HG03103 (cell line): ENCODE data around the gene TMC6.
A peak's percentile ranks its signal among the peaks of the same experiment; 100 is the strongest.
"Not testable (repeated sequence)": the region's sequence is repeated elsewhere in the genome, so short reads cannot be mapped to it uniquely, and the experiment has no call there.

Source experiments
- ATAC-seq: cut with Tn5 transposase; IDR thresholded peaks from one replicate; pipeline ENCODE4 v1.9.1; 2021; ENCODE audit warnings: low read depth; ENCODE audit not compliant: unreplicated experiment

Gene TMC6

DNA sequence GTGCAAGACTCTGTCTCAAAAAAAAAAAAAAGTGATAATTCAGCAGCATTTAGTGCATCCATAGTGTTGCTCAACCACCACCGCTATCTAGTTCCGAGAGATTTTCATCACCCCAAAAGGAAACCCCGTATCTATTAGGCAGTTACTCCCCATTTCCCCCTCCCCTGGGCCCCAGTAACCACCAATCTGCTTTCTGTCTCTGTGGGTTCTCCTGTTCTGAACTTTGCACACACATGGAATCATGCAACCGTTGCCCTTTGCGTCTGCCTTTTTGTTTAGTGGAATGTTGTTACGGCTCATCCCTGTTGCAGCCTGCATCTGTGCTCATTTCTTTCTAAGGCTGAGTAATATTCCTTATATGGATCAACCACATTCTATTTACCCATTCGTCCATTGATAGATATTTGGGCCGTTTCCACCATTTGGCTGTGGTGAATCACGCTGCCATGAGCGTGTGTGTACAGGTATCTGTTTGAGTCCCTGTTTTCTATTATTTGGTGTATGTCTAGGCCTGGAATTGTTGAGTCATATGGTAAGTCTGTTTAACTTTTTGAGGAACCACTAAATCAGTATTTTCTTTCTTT, 31.1 kb upstream of the TMC6 start:
- no peak for ATAC-seq

DNA sequence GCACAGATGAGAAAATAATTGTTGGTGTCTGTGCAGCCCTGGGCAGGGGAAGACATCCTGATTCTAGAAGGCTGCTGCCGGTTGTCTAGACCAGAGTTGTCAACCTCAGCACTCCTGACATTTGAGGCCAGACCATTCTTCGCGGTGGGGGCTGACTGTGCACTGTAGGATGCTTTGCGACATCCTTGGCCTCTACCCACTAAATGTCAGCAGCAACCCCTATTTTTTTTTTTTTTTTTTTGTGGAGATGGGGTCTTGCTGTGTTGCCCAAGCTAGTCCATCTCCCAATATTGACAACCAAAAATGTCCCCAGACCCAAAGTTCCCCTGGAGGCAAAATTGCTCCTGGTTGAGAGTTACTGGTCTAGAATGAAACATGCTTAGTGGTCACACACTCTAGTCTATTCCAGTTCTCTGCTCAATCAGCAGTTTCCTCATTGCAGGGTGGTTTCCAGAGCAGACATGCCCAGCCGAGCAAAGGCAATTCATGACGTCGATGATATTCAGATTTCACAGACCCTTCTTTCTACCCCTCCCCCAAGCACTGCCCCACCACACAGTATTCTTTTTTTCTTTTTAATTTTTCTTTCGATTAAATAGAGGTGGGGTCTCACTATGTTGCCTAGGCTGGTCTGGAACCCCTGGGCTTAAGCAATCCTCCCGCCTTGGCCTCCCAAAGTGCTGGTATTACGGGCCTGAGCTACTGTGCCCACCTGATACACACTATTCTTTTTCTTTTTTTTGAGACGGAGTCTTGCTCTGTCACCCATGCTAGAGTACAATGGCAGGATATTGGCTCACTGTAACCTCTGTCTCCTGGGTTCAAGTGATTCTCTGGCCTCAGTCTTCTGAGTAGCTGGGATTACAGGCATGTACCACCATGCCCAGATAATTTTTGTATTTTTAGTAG, 26.6 kb upstream of the TMC6 start:
- ATAC-seq: peak; percentile 46

DNA sequence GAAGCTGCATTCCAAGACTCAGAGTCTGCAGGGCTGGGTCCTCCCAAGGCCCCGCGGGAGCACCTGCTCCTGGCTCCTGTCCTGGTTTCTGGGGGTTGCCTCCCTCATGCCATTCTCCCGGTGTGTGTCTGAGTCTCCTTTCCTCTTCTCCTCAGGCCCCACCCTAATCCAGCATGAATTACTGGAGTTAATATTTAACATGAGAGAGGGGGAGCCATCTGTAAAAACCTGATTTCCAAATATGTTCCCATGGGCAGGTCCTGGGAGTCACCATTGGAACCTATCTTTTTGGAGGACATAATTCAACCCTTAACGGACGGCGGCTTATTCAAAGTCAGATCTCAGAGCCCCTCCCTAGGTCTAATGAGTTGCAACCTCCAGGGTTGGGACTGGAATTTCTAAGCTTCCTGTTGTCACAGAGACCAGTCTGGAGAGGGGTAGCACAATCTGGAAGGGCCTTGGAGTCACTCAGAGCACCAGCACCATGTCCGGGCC, 23.0 kb upstream of the TMC6 start:
- ATAC-seq: no peak

DNA sequence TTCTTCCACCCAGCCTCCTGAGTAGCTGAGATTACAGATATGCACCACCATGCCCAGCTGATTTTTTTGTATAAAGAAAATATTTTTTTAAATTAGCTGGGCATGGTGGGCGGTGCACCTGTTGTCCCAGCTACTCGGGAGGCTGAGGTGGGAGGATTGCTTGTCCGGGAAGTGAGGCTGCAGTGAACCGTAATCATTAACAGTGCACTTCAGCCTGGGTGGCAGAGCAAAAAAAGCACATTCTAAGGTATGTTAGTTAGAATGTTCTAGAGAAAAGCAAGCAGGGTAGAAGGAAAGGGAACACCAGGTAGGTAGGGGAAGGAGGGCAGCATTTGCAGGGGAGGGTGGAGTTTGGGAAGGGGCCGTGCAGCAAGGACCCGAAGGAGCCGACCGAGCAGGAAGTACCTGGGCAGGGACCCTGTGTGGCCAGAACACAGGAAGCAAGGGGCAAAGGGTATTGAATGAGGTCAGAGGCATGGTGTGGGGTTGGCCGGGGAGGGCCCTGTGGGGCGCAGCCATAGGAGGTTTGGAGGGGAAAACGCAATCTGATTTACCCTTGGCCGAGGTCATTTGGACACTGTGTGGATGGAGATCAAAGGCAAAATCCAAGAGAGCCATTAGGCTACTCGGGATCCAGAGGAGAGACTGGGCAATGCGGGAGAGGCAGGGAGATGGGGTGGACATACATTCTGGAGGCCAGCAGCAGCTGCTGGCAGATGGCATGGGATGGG, 19.9 kb upstream of the TMC6 start:
- ATAC-seq: no peak

DNA sequence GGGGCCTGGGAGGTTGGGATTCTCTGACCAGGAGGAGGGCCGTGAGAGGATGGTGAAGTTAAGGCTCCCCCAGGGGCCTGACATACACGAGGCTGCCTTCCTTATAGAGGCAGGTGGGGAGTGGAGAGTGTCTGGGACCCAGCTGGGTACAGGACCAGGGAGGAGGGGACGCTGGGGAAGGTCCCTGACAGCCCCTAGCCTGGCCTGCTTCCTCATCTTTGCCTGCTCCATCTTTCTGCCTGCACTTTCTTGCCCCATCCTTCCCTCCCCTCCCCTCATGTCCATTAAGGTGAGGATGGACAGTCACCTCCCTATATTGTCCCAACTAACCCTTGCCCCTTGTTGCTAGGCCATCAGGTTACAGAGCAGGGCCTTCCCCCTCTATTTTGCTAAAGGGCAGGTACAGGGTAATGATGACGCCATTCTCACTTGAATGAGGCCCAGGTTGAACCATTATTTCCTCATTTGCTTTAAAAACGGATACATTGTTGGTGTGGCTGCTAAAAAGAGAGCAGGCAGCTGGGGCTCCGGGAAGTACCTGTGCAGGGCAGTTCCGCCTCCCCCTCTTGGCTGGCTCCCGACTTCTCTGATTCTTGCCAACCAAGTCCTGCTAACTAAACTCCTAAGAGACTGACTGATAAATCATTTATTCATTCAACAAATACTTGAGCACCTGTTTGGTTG, 18.9 kb upstream of the TMC6 start:
- ATAC-seq: no peak

DNA sequence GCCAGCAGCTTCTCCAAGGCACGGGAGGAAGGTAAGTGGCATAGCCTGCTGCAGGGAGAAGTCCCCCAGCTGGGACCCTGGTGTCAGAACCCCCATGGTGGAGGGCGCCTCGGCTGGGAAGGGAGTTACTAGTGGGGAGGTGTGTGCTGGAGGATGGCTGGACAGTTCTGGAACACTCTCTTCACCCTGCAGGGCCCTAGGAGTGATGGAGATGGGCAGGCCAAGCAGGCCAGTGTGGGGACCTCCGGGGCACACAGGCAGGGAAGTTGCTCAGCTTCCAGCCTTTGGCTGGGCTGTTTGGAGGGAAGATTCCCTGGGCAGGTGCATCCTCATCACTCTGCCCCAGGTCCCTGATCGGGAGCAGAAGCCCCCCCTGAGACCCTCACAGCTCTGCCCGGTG, 18.3 kb upstream of the TMC6 start:
- ATAC-seq: no peak

DNA sequence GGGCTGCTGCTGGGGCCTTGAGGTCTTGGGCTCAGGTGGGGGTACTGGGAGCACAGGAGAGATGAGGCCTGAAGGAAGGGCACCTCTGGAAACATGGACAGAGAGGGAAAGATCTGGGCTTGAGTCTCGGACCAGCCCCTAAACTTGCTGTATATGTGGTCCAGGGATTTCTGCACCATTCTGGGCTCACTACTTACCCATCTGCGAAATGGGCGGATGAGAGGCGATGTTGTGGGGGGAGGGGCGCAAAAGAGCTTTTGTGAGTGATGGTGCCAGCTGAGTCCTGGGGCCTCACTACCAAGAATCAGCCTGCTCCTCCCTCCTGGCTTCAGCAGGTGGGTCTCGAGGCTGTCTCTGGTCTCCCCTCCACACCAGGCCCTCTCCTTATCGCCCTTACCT, 17.9 kb upstream of the TMC6 start:
- ATAC-seq: no peak

DNA sequence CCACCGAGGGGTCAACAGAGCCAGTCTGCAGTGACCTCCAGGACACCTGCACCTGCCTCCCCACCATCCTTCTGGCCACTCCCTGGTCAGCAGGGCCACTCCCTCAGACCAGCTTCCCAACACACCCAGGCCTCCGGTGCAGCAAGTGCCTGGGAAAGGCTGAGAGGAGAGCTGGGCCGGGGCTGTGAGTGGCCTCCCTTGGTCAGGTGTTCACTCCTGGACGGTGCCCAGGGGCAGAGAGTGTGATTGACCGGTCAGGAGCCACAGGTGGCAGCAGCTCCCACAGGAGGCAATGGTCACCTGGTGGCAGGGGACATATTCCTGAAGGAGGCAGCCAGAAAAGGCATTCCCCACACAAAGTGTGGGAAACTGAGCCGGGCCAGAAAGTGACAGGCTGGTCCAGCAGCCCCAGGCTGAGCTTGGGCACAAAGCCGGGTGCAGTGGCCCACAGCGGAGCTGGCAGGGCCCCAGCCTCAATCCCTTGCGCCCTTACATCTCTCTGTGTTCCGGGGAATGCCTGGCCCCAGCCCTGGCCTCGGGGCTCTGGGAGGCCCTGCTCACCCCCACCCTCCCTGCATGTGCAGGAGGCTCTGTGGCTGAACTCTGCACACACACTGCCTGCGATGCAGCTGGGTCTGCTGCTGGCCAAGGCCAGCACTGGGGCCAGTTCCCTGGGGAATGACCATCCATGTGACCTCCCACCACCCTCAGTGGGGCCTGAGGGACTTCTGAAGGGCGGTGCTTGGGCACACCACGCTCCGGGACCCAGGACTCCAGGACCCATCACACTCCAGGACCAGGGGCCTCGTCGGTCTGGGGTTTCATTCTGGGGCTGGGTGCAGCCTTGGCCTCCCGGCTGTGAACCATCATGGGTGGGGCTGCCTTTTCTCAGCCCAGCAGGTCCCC, 16.4 kb upstream of the TMC6 start:
- no peak for ATAC-seq

DNA sequence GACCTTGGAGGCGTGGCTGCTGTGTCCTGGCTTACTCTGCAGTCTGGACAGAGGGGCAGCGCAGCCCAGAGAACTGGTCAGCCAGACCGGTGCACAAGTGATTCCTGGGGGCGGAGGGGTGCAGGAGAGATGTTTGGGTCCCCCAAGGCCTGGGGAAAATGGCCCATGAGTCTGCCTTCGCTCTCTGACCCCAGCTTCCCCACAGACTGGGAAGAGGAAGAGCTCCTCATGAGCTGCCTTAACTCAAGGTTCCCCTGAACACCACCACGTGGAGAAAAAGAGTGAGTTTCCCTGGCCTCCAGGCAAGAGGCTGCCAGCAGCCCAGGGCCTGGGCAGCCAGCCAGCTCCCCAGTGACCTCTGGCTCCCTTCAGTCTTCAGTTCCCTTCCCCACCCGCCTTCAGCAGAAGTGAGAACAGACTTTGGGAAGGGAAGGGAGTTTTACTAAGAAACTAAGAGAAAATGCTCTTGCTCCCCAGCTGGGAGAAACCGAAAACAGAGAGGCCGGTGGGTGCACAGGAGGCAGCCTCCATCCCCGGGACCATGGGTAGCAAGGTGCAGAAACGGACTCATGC, 15.7 kb upstream of the TMC6 start:
- ATAC-seq: no peak

DNA sequence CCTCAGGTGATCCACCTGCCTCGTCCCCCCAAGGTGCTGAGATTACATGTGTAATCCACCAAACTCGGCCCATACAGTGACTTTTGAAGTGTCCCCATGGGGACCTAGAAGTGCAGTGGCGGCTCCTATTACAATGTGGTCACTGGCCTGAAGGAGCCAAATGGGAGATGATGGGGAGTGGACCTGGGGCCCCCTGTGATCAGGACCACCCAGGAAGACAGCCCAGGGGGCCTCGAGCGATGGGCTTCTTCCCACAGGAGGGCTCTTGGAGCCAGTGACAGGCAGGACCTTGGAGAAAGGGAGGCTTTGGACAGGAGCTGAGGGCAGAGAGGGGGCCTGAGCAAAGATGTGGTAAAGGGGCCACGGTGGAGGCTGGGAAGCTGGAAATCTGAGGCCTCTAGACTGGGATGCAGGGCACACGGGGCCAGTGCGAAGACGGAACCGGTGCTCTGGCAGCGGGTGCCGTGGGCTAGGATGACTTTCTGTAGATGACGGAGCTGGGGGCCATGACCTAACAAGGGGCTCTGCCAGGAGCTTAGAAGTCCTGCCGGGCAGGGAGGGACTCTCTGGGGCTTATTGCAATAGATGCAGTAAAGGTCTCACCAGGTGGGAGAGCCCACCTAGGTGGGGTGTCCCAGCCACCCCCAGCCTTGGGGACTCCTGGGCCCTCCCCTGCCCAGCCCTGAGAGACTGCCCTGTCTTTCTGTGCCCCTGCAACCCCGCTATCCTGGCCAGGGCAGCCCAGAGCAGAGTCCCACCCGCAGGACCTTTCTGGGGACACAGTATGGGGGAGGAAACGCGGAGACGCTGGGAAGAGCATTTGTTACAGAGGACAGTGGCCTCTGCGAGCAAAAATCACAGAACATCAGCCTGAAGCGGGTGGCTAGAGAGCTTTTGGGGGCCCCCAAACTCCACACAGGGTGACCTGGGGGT, 14.9 kb upstream of the TMC6 start:
- no peak for ATAC-seq

DNA sequence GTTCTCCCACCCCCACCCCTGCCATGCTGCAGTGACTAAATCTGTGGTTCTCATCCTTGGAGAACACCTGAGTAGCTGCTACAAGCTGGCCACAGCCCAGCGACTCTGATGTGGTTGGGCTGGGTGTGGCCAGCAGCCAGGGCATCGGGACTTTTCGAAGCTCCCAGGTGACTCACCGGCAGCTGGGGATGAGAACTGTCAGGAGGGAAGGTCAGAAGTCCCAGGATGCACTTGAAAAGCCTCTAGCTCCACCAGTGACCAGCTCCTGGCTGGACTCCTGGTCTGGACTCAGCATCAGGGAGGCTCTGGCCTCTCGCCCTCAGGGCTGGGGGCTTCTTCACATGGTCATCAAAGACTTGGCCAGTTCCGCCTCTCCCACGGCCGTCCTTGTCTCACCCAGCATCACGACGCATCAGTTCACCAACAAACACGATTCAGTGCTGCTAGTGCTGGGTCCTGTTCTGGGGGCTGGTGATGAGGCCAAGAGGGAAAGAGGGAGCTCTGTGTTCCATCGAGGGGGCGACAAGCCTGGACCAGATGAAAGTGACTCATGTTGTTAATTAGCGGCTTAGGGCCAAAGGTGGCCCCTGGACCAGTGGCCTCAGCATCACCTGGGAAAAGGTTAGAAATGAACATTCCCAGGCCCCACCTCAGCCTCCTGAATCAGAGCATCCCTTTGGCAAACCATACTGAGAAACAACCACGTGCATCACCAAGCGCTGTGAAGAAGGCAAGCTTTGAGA, 13.7 kb upstream of the TMC6 start:
- no peak for ATAC-seq

DNA sequence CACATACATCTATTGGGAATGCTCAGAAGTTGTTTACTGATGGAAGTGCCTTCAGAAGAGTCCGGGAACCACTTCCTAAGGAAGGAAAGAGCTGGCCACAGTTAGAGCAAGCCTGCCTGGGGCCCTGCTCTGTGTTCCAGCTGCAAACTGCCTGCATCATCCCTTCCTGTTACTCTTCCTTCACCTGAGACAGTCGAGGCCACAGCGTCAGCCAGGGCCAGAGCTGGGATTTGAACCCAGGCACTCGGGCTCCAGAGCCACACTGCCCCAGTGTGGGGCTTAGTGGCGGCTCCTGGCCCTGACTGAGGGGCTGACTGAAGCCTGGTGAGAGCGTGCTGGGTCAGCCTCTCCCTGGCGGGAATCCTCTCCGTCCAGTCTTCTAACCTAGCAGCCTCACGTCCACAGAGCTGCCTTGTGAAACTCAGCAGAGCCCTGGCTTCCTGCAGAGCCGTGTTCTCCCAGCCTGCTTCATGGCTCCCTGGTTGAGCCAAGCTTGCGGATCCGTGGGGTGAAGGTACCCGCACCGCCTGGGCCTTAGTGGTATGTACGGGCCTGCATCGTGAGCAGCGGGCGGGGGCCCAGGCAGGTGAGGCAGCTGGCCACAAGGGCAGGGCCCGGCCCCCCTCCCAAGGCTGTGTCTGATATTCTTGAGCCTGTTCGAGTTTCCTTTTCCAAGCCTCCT, 13.0 kb upstream of the TMC6 start:
- ATAC-seq: no peak

DNA sequence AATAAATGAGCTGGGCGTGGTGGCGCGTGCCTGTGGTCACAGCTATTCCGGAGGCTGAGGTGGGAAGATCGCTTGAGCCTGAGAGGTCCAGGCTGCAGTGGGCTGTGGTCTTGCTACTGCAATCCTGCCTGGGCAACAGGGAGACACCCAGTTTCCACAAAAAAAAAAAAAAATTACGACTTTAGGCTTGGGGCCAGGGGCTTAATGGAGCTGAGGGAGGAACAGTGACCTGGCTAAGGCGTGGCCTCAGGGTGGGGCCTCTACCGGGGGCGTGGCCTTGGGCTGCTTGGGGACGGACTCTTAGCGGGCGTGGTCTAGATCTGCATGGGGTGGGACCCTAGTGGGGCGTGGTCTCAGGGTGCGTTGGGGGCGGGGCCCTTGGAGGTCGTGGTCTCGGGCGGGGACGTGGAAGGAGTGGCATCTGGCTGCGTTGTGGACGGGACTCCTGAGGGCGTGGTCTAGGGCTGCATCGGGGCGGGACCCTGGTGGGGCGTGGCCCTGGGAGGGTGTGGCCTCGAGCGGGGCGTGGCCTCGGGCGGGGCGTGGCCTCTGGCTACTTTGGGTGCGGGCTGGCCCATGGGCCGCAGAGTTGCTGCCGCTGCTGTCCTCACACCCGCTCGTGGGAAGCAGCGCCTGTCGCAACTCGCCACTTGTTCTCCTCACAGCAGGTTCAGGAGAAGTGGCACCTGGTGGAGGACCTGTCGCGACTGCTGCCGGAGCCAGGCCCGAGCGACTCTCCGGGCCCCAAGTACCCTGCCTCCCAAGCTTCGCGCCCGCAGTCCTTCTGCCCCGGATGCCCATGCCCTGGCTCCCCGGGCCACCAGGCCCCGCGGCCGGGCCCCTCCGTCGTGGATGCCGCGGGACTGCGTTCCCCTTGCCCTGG, 11.9 kb upstream of the TMC6 start:
- ATAC-seq: peak; percentile 68

DNA sequence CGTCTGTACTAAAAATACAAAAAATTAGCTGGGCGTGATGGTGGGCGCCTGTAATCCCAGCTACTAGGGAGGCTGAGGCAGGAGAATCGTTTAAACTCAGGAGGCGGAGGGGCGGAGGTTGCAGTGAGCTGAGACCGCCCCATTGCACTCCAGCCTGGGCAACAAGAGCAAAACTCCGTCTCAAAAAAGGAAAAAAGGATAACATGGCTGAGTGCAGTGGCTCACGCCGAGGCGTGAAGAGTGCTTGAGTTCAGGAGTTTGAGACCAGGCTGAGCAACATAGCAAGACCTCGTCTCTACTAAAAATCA, 11.3 kb upstream of the TMC6 start:
- ATAC-seq: not testable (repeated sequence)

DNA sequence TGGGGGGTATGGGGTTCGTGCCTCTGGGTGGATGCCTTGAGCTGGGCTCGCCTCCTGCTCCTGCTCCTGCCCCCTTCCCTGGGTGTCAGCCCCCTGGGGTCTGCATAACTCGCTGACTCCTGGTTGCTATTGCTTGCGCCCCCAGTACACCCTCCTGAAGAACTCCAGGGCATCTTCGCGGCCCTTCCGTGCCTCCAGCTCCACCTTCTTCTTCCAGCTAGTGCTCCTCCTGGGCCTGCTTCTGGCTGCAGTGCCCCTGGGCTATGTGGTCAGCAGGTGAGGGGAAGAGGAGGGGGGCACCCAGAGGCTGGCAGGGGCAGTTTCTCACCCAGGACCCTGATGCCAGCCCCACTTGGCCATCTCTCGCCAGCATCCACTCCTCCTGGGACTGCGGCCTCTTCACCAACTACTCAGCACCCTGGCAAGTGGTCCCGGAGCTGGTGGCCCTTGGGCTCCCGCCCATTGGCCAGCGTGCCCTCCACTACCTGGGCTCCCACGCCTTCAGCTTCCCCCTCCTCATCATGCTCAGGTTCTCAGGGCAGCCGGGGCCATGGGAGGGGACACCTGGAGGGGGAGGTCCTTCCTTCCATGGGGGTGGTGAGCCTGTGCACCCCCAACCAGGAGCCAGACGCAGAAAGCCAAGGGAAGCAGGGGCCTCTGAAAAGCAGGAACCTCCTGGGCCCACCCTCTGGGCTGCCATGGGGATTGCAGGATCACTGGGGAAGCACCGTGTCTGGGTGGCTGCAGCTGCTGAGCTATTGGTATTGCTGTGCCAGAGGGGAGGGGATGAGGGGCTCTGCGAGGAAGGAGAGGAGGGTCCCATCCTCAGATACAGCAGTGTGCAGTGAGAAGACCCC, 9.9 kb upstream of the TMC6 start:
- ATAC-seq: no peak
